ENCODE results near the gene SPAG5. TPM values are rescaled to one million over a fixed set of nuclear protein-coding genes. Genes with fewer than 3 reads are reported as not detected.

Gene SPAG5
- total and polyA plus RNA-seq, 9 of the 15 experiments (the other 6 are each of a cell fraction or from before 2014, with no cell fraction given), result 94.4 to 286 (median 151) TPM

GRCh38 chr17:28643983-28644786 lies 45.4 kb upstream of the SPAG5 start (continued):
- TF ChIP-seq RBFOX2 (IDR thresholded peaks at IDR 0.05; ENCODE audit: low read depth, low read length), result no peak
- TF ChIP-seq ZNF695 (CRISPR knock-in tag; IDR thresholded peaks at IDR 0.05), result no peak
- no peak for TF ChIP-seq ID3 (CRISPR knock-in tag; IDR thresholded peaks at IDR 0.05)
- TF ChIP-seq ID3 (tag; IDR thresholded peaks at IDR 0.05), result 0 out of 2 replicates have a peak, but pooled peaks have one; percentile 37
- TF ChIP-seq MBD1 (CRISPR knock-in tag; IDR thresholded peaks at IDR 0.05), result no peak
- TF ChIP-seq HMG20A (CRISPR knock-in tag; conservative IDR thresholded peaks at IDR 0.05), result no peak
- TF ChIP-seq MYNN (IDR thresholded peaks at IDR 0.05), result no peak
- no peak for TF ChIP-seq MYNN (CRISPR knock-in tag; IDR thresholded peaks at IDR 0.05)
- TF ChIP-seq ADNP (tag; IDR thresholded peaks at IDR 0.05), result no peak
- TF ChIP-seq ZNF324 (CRISPR knock-in tag; IDR thresholded peaks at IDR 0.05), result no peak
- no peak for TF ChIP-seq FOXJ3 (CRISPR knock-in tag; IDR thresholded peaks at IDR 0.05)
- no peak for TF ChIP-seq ATF1 (CRISPR knock-in tag; IDR thresholded peaks at IDR 0.05)
- peak; percentile 37; the same call in 1 of the 2 replicates for TF ChIP-seq ATF1 (tag; IDR thresholded peaks at IDR 0.05)
- no peak for TF ChIP-seq TAL1 (IDR thresholded peaks at IDR 0.05)
- TF ChIP-seq TCF3 (CRISPR knock-in tag; IDR thresholded peaks at IDR 0.05), result no peak
- TF ChIP-seq SMARCA4 (IDR thresholded peaks at IDR 0.05), result no peak
- TF ChIP-seq STAT5B (CRISPR knock-in tag; IDR thresholded peaks at IDR 0.05), result no peak
- TF ChIP-seq BCLAF1 (IDR thresholded peaks at IDR 0.05; ENCODE audit: borderline replicate concordance in 1 of 2, control insufficient read depth in 1 of 2, low read depth in 2 of 2, low read length in 1 of 2), result no peak
- TF ChIP-seq PHF8 (IDR thresholded peaks at IDR 0.05; ENCODE audit: borderline replicate concordance, low read length), result no peak
- no peak for TF ChIP-seq ZFP36 (IDR thresholded peaks at IDR 0.05; ENCODE audit: low read depth, low read length, partially characterized antibody)
- no peak for TF ChIP-seq CBX3 (IDR thresholded peaks at IDR 0.05; ENCODE audit: borderline replicate concordance in 1 of 2, low read length in 2 of 2)
- no peak for TF ChIP-seq ASH1L (IDR thresholded peaks at IDR 0.05; ENCODE audit: borderline replicate concordance, low read depth, partially characterized antibody)

Data from K562 (cell line).